GM19238 (cell line): ENCODE measurements around the gene TLN1.

Experiments used
- DNase-seq: peaks from one replicate; pipeline ENCODE4 v3.0.0; 2011; ENCODE audit warnings: low spot score; ENCODE audit not compliant: insufficient read length

TLN1 gene, protein sequence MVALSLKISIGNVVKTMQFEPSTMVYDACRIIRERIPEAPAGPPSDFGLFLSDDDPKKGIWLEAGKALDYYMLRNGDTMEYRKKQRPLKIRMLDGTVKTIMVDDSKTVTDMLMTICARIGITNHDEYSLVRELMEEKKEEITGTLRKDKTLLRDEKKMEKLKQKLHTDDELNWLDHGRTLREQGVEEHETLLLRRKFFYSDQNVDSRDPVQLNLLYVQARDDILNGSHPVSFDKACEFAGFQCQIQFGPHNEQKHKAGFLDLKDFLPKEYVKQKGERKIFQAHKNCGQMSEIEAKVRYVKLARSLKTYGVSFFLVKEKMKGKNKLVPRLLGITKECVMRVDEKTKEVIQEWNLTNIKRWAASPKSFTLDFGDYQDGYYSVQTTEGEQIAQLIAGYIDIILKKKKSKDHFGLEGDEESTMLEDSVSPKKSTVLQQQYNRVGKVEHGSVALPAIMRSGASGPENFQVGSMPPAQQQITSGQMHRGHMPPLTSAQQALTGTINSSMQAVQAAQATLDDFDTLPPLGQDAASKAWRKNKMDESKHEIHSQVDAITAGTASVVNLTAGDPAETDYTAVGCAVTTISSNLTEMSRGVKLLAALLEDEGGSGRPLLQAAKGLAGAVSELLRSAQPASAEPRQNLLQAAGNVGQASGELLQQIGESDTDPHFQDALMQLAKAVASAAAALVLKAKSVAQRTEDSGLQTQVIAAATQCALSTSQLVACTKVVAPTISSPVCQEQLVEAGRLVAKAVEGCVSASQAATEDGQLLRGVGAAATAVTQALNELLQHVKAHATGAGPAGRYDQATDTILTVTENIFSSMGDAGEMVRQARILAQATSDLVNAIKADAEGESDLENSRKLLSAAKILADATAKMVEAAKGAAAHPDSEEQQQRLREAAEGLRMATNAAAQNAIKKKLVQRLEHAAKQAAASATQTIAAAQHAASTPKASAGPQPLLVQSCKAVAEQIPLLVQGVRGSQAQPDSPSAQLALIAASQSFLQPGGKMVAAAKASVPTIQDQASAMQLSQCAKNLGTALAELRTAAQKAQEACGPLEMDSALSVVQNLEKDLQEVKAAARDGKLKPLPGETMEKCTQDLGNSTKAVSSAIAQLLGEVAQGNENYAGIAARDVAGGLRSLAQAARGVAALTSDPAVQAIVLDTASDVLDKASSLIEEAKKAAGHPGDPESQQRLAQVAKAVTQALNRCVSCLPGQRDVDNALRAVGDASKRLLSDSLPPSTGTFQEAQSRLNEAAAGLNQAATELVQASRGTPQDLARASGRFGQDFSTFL (N-terminal part only)

DNA sequence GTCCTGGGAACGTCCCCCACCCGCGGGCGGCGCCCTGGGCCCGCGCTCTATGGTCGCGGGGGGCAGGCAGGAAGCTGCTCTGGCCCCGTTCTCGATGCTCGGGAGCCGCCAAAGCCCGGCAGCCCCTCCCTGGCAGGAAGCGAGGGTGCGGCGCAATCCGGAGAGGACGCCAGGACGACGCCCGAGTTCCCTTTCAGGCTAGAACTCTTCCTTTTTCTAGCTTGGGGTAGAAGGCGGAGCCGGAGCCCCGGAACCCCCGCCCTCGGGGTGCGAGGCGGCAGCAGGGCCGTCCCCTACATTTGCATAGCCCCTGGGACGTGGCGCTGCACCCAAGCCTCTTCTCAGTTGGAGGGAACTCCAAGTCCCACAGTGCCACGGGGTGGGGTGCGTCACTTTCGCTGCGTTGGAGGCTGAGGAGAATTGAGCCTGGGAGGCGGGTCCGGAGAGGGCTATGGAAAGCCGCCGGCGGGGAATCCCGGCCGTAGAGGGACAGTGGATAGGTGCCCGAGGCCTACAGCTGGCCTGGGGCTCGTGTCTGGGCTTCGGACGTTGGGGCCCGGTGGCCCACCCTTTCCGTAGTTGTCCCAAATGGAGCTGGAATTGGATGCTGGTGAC lies at the start of gene TLN1, which contains the start of gene CREB3:
Gene TLN1 (minus strand): TSS at position 11 of the 615 bp plus-strand sequence. CDS start 6,501 bp downstream, outside the sequence.
Gene CREB3 (plus strand): TSS at position 482 of the 615 bp plus-strand sequence. CDS start 107 bp downstream, at position 589.
- DNase-seq, result peak; percentile 96

DNA sequence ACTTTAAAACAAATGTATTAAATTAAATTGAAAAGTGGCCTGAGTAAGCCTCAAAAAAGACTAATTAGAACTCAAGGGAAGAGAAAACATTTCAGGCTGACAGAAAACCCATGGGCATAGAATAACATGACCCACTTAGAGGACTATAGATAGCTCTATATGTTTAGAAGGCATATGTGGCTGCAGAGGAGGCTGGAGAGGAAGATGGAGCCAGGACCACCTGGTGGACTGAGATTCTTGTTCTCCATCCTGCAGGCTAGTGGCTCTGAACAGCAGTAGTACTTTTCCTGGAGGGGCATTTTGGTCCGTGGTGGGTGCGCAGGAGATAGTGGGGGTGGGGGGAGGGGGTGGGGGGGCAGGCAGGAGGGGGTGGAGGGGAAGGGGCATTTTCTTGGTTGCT lies 49.1 kb upstream of the TLN1 start:
- no peak for DNase-seq

DNA sequence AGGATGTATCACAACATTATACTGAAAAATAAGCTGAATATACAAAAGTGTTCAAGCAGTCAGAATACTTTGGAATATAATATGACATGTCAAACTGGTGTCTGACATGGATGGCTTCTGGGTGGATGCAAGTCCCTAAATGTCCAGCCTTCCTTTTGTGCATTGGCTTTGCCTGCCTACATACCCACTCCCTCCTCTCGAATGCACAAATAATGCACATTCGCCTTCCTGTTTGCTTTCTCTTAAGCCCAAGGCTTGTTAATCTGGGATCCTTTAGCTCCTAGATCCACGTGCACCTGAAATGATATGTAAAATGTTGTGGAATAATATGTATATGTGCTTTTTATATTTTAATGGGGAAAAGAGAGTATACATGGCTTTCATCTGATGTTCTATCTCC lies 46.5 kb upstream of the TLN1 start:
- no peak for DNase-seq

DNA sequence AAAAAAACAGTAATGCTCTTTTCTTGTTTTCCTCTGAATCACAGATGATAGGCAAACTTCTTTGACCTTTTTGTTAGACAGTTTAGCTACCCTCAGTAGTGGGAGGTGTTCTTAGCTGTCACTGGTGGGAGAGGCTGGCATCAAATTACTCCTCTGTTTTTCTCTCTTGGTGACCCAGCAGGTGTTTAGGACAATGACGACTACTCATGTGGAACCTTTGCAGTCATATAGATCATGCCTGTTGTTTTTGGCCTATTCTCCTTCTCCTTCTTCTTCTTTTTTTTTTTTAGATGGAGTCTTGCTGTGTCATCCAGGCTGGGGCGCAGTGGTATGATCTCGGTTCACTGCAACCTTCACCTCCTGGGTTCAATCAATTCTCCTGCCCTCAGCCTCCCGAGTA lies 44.0 kb upstream of the TLN1 start:
- DNase-seq, result no peak

DNA sequence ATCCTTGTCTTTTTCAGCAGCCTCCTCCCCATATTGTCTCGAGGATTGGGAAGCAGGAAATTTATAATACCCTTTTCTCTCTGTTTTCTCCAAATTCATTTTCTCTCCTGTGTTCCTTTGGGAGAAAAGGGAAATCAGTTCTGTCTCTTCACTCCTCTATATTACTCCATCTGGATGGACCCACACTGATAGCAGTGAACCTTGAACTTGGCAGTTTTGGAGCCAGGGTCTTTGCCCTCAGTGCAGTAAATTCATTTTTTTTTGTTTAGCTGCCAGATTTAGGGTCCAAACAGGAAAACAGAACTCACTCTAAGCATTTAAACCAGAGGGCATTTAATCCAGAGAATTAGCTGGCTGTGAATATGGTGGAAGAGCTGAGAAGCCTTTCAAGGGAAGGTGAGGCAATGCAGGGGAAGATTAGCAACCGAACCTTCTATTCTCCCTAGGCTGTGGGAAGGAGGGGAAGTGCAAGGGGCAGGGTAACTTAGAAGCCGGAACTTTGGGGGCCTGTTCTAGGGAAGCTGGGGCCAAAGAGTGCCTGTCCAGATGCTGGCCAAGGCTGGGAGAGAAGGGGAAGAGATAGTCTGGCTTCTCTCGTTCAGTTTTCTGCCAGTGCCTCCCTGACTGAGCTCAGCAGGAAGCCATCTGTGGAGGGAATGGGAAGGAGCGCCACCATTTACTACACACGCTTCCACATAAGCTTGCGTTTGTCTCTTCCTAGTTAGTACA lies 43.1 kb upstream of the TLN1 start:
- no peak for DNase-seq

DNA sequence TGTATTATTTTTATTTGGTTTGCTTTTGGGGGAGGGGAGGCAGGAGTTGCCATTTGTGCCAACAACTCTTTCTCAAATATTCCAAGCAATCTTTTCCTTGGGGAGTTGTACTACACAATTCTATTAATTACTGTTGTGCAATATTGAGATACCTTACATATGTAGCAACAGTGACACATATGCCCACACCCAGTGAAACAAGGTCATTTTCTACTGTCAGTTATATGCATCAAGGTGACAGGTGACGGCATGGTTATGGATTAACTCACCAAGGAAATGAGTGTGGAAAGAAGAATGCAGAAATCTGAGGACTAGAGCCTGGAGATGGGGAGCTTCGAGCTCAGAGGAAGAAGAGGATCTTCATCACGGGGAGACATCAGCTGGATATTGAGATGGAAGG lies 39.9 kb upstream of the TLN1 start:
- no peak for DNase-seq

DNA sequence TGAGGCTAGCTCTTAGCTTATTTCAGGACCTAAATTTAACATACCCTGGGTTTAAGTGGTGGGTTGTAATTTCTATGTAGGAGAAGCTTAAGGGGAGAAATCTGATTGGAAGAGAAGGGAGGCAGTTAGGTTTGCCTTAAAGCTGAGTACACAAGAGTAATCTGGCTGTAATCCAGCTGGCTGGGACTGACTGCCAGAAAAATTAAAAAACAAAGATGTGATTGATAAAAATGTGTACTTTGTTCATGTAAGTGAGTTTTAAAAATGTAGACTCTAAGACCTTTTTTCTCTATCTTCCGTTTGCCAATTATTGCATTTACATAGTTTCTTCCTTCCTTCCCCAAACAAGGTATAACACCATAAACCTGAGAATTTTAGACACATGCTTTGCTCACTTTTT lies 39.5 kb upstream of the TLN1 start:
- DNase-seq, result no peak

DNA sequence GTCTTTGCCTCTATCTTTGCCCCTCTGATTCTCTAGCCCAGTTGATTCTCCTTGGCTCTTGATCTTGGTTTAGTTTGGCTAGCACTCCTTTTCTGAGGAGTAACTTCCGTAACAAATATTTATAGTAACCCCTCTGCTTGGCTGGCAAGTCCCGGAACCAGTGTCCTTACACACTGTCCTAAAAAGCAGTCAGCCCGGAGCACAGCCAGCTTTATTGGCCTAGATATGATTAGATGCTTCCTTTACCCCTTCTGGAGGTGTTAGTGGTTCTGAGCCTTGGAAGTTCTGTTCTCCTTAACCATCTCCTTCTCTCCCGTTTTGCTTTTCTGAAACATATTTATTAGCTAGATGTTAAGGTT lies 39.1 kb upstream of the TLN1 start:
- no peak for DNase-seq

DNA sequence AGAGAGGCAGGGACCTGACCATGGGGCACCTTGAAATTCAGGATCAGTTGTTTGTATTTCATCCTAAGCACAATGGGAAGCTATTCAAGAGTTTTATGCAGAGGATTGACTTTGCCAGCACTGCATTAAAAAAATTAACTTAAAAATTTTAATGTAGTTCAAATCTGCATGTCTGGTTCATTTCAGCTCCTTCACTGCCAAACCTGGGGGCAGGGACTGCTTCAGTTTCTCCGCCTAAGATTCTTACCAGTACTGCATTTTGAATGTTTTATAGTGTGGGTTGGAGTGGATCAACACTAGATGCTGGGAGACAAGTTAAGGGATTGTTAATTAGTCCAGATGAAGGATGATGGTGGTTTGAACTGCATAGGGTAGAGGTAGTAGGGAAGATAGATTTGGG lies 37.8 kb upstream of the TLN1 start:
- DNase-seq, result no peak

DNA sequence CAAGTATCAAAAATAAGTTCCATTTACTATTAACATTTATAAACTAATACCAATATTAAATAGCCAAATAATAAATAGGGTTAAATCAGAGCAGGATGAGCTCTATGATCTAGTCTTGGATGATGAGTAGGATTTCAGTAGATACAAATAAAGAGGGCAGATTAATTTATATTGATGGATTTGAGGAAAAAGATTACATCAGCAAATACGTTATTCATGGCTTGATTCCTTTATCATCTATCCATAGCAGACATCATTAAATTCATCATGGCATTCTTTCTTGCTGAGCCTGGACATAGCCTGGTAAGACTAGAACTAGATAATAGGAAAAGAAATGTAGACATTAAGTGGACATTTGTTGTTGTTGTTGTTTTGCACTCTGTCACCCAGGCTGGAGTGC lies 35.5 kb upstream of the TLN1 start:
- DNase-seq, result no peak

DNA sequence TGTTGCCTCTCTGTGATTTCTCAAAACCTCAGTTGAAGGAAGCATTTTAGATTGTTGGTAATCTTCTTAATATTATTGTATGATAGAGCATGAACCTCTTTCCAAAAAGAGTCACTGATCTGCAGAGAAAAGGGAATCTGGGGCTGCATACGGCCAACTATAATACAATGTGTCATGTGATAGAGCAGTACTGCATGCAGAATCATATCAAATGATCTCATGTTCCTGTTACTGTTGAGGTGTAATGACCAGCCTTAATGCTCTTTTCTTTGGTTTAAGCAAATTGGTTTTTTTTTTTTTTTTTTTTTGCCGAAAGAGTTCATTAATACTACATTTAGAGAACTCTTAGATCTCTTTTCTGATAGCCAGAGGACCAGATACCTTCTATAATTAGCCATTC lies 35.0 kb upstream of the TLN1 start:
- no peak for DNase-seq

DNA sequence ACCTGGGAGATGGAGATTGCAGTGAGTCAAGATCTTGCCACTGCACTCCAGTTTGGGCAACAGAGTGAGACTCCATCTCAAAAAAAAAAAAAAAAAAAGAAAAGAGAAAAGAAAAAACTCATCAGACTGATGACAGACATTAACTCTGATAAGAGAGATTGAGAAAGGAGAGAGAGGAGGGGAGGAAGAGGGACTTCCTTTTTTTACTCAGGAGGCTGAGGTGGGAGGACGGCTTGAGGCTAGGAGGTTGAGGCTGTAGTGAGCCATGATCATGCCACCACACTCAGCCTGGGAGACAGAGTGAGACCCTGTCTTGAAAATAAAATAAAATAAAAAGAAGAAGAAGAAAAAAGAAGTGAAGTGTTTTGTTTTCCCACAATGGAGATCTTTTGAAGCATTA lies 31.8 kb upstream of the TLN1 start:
- no peak for DNase-seq

DNA sequence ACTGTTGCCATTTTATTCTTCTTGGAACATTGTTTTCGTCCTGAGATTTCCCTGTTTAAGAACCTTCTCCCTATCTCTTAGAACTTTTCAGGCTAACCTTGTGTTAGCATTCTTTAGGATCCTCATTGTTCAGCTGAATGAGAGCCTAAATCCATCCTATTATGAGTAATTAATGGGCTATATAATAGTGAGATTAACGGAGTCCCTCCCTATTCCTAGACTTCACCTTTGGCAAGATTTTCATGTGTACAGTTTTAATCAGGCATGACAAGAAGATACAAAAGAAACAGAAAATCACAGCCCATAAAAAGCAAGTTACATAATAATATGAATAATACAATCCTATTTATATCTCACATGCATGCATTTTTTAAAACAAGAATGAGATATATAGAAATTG lies 31.2 kb upstream of the TLN1 start:
- no peak for DNase-seq

DNA sequence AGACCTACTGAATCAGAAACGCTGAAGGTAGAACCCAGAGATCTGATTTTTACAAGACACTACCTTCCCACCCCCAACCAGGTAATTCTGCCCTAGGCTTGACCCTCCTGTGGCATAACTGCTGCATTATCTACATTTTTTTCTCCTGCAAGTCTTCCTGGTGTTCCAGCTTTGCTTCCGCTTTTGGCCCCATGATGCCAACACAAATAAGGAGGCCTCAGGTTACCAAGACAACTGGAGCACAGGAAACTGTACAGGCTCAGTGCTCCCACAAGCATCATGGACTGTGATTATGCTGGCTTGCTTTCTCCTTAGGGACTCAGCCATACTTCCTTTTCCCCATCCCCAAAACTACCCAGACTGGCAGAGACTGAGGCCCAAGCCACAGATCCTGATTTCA lies 28.7 kb upstream of the TLN1 start:
- DNase-seq, result no peak

DNA sequence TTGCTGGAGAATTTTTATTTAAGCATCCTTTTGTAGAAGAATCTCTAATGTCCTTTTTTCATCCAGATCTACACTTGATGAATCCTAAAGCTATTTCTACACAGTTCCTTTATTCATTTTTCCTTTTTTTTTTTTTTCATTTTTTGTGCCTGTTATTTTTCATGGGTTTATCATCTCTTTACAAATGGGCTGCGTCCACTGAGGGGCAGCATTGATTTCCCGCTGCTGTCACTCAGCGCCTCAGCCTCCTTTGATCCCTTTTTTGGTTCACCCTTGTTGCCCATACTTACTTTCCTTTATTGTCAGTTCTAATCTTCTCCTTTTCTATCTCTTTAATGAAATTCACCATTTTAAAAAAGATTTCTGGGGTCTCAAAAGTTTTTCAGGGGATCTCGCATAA lies 27.8 kb upstream of the TLN1 start:
- DNase-seq, result no peak

DNA sequence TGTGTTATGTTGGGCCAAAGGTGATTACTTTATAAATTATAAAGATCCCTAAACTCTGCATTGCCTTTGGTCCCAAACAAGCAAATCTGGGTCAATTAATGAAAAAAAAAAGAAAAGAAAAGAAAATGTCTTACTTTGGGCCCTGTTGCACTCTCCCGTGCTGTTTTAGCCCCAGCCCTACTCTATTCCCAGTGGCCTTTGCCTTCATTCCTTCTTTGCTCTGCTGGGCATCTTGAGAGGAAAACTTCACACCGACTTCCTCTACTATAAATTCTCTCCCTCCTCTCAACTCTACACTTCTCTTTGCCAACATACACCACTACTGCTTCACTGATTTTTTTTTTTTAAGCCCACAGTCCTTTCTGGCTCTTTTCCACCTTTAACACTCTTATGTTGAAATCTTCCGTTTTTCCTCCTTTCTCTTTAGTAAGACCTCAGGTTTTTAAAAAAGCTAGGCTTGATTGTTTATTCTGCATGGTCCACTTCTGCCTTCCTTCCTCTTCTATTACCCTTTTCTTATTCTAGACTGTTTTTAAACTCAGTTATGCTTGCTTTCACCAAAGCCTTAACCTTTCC lies 26.6 kb upstream of the TLN1 start:
- no peak for DNase-seq

DNA sequence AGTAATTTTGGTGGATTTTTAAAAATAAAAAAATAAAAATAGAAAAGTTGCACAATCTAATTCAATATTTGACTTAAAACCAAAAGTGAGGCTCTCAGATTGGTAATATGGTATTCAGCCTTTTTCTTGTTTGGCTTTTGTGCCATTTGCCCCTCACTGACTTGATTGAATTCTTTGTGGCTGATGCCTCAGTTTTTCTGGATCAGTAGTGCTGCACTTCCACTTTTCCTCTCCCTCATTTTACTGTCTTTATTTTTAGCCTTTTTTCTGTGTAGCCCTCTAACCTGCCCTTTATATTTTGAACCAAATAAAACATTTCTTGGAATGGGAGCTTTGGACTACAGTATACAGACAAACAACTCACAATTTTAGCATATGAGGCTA lies 25.9 kb upstream of the TLN1 start:
- DNase-seq, result no peak

DNA sequence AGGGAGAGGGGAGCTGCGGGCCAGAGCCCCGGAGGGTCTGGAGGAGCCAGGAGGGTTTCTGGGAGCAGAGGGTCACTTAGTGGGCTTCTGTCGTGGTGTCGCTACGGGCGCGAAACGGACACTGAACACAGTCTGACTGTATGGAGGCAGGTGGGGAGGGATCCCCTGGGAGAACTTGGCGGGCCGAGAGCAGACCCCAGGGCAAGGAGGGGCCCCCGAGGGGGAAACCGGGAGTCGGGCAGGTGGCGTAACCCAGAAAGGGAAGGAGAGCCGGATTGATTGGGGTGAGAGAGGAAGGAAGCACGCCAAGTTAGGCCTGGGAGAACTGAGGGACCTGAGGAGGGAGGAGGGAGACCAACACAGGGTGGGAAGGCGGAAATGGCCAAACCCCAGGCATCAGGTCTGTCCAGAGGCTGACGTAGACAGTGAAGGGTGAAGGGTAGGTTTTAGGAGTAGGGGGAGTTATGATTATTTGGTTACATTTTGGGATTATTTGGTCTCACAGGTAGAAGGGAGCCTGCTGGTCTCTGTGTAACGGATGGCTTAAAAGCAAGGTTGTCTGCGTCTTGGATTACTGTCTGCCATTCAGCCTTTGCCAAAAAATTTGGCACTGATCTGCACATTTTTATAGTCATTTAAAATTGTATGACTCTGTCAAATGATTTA lies 25.4 kb upstream of the TLN1 start:
- peak; percentile 16 for DNase-seq
